CD4-positive, alpha-beta T cell (primary cell): Measurements from ENCODE around the gene MAGEA8. TPM values are rescaled to one million over a fixed set of nuclear protein-coding genes. Genes with fewer than 3 reads are reported as not detected.
"Not testable (repeated sequence)": the region's sequence is repeated elsewhere in the genome, so short reads cannot be mapped to it uniquely, and the experiment has no call there.

ENCODE experiments used
- ATAC-seq: fragments of 200-7000 bp; cut with Tn5 transposase; one replicate; pipeline ENCODE4 v1.10.0; 2022; ENCODE audit warnings: mild to moderate bottlenecking; ENCODE audit not compliant: poor library complexity
- CTCF ChIA-PET: fragments of 350-600 bp; sonication (Branson Sonifier 250); formaldehyde crosslinking; loops from one replicate; lab custom pipeline; 2021; ENCODE audit warnings: antibody characterized with exemption, inconsistent platforms; lab: Charles Lee
- POLR2A ChIA-PET: fragments of 350-600 bp; sonication (Branson Sonifier 250); formaldehyde crosslinking; loops from one replicate; lab custom pipeline; 2021; ENCODE audit warnings: antibody characterized with exemption, inconsistent platforms; lab: Charles Lee
- DNase-seq, 14 experiments: peaks; one replicate each; pipeline ENCODE4 v3.0.0-alpha.2; 2013 to 2020; ENCODE audit warnings: mixed read lengths in 2 of 14
- H3K27ac ChIP-seq, 2 donors: one replicate each; pipeline versions ENCODE4 v1.5.1 to v1.7.0; 2013; ENCODE audit warnings: low read length in 2 of 2, low read depth in 1 of 2, mild to moderate bottlenecking in 1 of 2
- H3K27me3 ChIP-seq, 2 experiments: 1 replicate in 1 of 2; 2 replicates in 1 of 2; pipeline versions ENCODE4 v1.6.1 to v1.7.0; 2013; ENCODE audit warnings: low read length in 2 of 2, control low read depth in 1 of 2, mild to moderate bottlenecking in 1 of 2, moderate library complexity in 1 of 2; ENCODE audit not compliant: insufficient read depth in 2 of 2, control insufficient read depth in 1 of 2
- H3K36me3 ChIP-seq: one replicate; pipeline ENCODE4 v1.6.1; 2013; ENCODE audit warnings: low read length, control low read depth; ENCODE audit not compliant: insufficient read depth
- H3K4me1 ChIP-seq: one replicate; pipeline ENCODE4 v1.6.1; 2013; ENCODE audit warnings: low read length, control low read depth; ENCODE audit not compliant: insufficient read depth
- H3K4me3 ChIP-seq: one replicate; pipeline ENCODE4 v1.5.1; 2013; ENCODE audit warnings: mild to moderate bottlenecking, low read length, moderate library complexity
- H3K9me3 ChIP-seq, 2 experiments: 1 replicate in 1 of 2; 2 replicates in 1 of 2; pipeline versions ENCODE4 v1.6.1 to v1.7.0; 2013; ENCODE audit warnings: low read length in 2 of 2, mild to moderate bottlenecking in 2 of 2, control low read depth in 1 of 2, moderate library complexity in 1 of 2; ENCODE audit not compliant: control insufficient read depth in 1 of 2, insufficient read depth in 1 of 2
- H3K27ac Mint-ChIP-seq: one replicate; pipeline ENCODE4 v1.8.0; 2020; ENCODE audit warnings: mixed read lengths
- H3K27me3 Mint-ChIP-seq: one replicate; pipeline ENCODE4 v1.8.0; 2021; ENCODE audit warnings: mixed read lengths
- H3K36me3 Mint-ChIP-seq: one replicate; pipeline ENCODE4 v1.8.0; 2021; ENCODE audit warnings: low read depth, mixed read lengths
- H3K4me1 Mint-ChIP-seq: one replicate; pipeline ENCODE4 v1.8.0; 2021; ENCODE audit warnings: low read depth, mixed read lengths
- H3K4me3 Mint-ChIP-seq: one replicate; pipeline ENCODE4 v1.8.0; 2020; ENCODE audit warnings: mild to moderate bottlenecking, mixed read lengths
- H3K9me3 Mint-ChIP-seq: one replicate; pipeline ENCODE4 v1.8.0; 2020; ENCODE audit warnings: mixed read lengths
- intact Hi-C, 2 experiments: fragments of 100-400 bp; cut with DNase I in 1 of 2; cut with micrococcal nuclease in 1 of 2; formaldehyde crosslinking; loops; one replicate each; pipeline versions ENCODE4 v1.15.1 to v1.9.0; 2023 to 2025; cut with DNase I, micrococcal nuclease
- total RNA-seq, 174 experiments: library from RNA in 2 of 174; stranded (reverse) in 2 of 174; gene quantifications; one replicate each; pipeline ENCODE4 v1.2.3 and lab custom pipeline; 2021 to 2026

Gene MAGEA8
- total RNA-seq, 2 experiments from 2014 or later = not detected

DNA sequence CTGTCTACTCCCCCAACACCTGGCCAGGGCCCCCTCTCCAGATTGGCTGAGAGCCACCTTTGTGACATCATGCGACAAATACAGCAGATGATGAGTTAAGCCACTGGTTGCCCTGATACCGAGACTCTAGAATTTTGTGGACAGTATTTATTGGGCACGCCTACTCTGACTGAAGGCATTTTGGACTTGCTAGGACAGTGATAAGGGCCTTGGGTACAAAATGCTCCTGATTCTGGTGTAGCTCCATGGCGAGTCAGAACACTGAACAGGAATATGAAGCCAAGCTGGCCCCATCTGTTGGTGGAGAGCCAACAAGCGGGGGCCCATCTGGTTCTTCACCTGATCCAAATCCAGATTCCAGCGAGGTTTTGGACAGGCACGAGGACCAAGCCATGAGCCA, 48.4 kb downstream of the MAGEA8 start, which contains the start of gene HSFX4:
TSS of gene HSFX4 (plus strand) at position 174 of the 400 bp plus-strand sequence. CDS start at position 246, 72 bp downstream.
- H3K27ac Mint-ChIP-seq, H3K4me1 ChIP-seq, POLR2A ChIA-PET, H3K9me3 ChIP-seq, intact Hi-C loops, ATAC-seq, H3K4me1 Mint-ChIP-seq, DNase-seq, H3K4me3 ChIP-seq, H3K27me3 ChIP-seq, H3K36me3 Mint-ChIP-seq, H3K4me3 Mint-ChIP-seq, H3K27ac ChIP-seq, H3K9me3 Mint-ChIP-seq, H3K36me3 ChIP-seq, H3K27me3 Mint-ChIP-seq, CTCF ChIA-PET: not testable (repeated sequence)

- ATAC-seq, H3K4me1 Mint-ChIP-seq, H3K27ac ChIP-seq, H3K27me3 ChIP-seq, H3K36me3 ChIP-seq, DNase-seq, H3K4me3 Mint-ChIP-seq, intact Hi-C loops, CTCF ChIA-PET, POLR2A ChIA-PET, H3K9me3 ChIP-seq, H3K9me3 Mint-ChIP-seq, H3K4me3 ChIP-seq, H3K27me3 Mint-ChIP-seq, H3K27ac Mint-ChIP-seq, H3K36me3 Mint-ChIP-seq, H3K4me1 ChIP-seq: not testable (repeated sequence)
Measured at GRCh38 chrX:149931355-149931754, 50.4 kb downstream of the MAGEA8 start.

- H3K27me3 Mint-ChIP-seq, CTCF ChIA-PET, H3K27ac ChIP-seq, intact Hi-C loops, H3K4me1 Mint-ChIP-seq, H3K4me3 ChIP-seq, H3K9me3 Mint-ChIP-seq, ATAC-seq, H3K27ac Mint-ChIP-seq, H3K36me3 ChIP-seq, H3K27me3 ChIP-seq, POLR2A ChIA-PET, H3K9me3 ChIP-seq, H3K36me3 Mint-ChIP-seq, H3K4me3 Mint-ChIP-seq, DNase-seq, H3K4me1 ChIP-seq: not testable (repeated sequence)
Measured at GRCh38 chrX:149932150-149932549, 51.2 kb downstream of the MAGEA8 start.

GRCh38 chrX:149932970-149933369, 52.0 kb downstream of the MAGEA8 start:
- H3K4me3 Mint-ChIP-seq, CTCF ChIA-PET, H3K4me1 Mint-ChIP-seq, H3K9me3 ChIP-seq, H3K4me1 ChIP-seq, H3K27me3 Mint-ChIP-seq, H3K36me3 Mint-ChIP-seq, H3K9me3 Mint-ChIP-seq, POLR2A ChIA-PET, intact Hi-C loops, DNase-seq, H3K4me3 ChIP-seq, ATAC-seq, H3K27ac Mint-ChIP-seq, H3K27me3 ChIP-seq, H3K36me3 ChIP-seq, H3K27ac ChIP-seq: not testable (repeated sequence)

- H3K36me3 Mint-ChIP-seq, H3K27ac ChIP-seq, H3K4me3 ChIP-seq, H3K9me3 Mint-ChIP-seq, H3K36me3 ChIP-seq, H3K4me1 Mint-ChIP-seq, H3K27ac Mint-ChIP-seq, DNase-seq, CTCF ChIA-PET, H3K9me3 ChIP-seq, H3K27me3 Mint-ChIP-seq, H3K4me3 Mint-ChIP-seq, POLR2A ChIA-PET, ATAC-seq, intact Hi-C loops, H3K27me3 ChIP-seq: not testable (repeated sequence)
- H3K4me1 ChIP-seq = peaks cover 10% of the 10 kb centered on the region
Measured at GRCh38 chrX:149933547-149933946, 52.6 kb downstream of the MAGEA8 start.

Other genes starting within 250 kb of the MAGEA8 start
- gene TMEM185A, start 249.4 kb upstream of the MAGEA8 start, total RNA-seq = 1 to 10 TPM; 6.3 to 7.2 TPM
- gene MAGEA11, start 169.1 kb upstream of the MAGEA8 start, total RNA-seq = not detected
- under 1 TPM in 1 of 2 experiments, not detected in 1; 0.30 TPM for gene HSFX1, start 107.1 kb upstream of the MAGEA8 start, total RNA-seq
- gene MAGEA9, start 99.3 kb upstream of the MAGEA8 start, total RNA-seq = not detected
- not detected for gene HSFX4, start 48.4 kb downstream of the MAGEA8 start, total RNA-seq
- 10 to 100 TPM; 48.7 to 54.7 TPM for gene EOLA2, start 57.3 kb downstream of the MAGEA8 start, total RNA-seq